ENCODE results near the gene RNF217.
A peak's percentile ranks its signal among the peaks of the same experiment; 100 is the strongest.
"Not testable (repeated sequence)": the region's sequence is repeated elsewhere in the genome, so short reads cannot be mapped to it uniquely, and the experiment has no call there.

RNF217 gene

DNA sequence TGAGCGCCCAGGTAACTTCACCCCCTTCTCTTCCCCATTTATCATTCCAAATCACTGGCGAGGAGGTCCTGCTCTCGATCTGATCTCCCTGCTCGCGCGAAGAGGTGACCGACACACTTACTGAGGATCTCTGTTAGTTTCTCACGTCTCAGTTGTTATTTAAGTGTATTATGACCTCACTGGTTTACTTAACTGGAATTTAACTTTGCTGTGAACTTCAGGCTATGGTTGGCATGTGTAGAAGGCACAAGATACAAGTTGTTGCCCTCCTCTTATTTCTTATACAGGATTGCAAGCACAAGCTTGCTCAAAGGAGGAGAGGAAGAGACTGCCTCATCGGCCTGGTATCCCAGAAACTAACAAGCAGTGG, 1.2 kb downstream of the RNF217 start:
- peak; percentile 61 to 75 for DNase-seq

DNA sequence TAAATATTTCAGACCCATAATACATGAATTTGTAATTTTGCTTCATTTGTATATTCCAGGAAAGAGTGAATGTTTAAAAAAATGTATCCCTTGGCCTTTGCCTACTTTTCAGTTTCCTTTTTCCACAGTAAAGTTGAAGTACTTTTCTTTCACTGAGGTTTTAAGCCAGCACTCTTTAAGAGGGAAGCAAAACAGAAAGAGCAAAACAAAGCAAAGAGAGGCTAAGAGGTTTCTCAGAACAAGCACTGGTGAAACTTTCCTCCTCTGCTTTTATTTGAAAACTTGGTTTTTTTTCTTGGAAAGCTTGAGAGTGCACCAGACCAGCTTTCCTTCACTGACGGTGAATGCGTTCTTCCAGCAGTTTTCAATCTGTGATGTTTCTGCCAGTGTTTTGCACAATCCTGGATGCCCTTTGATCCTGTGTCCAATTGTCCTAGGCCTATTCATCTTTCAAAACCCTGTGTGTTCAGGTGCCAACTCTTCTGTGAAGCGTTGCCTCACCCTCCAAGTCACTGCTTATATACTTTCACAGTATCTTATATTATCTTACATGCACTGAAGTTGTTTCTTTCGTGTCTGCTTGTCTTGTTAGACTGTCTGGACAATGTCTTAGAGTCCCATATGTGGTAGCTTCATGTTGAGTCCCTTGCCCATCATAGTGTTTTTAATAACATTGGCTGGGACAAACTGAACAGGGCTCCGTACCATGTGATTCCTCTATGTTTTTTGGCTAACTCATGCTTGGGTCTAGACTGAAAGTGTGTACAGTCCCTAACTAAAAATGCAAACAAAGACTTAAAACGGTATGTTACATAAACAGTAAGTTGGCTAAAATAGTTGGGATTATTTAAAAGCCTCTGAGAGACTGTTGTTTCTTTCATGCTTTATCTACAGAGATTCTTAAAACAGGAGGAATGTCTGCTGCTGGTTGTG, 1.9 kb downstream of the RNF217 start:
- peak; percentile 20 to 75 for DNase-seq

DNA sequence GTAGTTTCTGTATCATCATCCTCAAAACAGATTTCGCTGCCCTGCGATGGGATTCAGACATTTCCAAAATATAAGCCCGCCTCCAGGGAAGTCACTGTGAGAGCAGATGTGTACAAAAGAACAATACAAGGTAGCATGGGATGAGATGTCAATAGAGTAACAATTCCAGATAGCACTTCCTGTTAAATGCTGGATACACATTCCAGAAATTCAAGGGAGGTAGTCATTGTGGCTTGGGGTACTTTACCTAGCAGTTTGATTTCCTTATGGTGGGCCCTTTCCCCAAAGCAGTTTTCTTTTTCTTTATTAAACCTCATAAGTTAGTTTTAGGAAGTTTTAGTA, 2.5 kb downstream of the RNF217 start:
- DNase-seq, result no peak

DNA sequence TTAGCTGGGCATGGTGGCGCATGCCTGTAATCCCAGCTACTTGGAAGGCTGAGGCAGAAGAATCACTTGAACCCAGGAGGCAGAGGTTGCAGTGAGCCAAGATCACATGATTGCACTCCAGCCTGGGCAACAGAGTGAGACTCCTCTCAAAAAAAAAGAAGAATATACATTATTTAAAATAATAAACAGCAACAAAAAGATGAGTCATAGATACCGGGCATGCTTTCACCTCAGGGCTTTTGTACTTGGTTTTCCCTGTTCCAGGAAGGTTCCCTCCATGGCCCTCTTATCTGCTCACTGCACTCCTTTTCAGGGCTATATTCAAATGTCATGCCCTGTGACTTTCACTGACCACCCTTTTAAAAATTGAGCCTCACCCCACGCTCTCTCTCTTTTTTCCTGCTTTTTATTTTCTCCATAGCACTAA, 3.2 kb downstream of the RNF217 start:
- DNase-seq, result not testable (repeated sequence)

DNA sequence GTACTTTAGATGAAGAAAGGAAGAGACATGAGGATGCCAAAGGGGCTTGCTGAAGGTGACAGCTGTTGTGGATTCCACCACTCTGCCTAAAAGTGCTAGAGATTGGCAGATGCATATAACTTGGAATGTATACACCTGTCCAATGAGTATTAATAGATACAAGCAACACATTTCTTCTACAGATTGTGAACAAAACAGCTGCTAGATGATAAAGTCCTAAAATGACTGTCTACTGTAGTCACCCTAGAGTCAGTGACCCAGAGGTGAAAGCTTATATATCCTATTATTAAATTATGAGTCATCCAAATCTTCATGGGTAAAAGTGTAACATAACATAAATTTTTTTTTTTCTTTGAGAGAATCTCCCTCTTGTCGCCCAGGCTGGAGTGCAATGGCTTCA, 5.2 kb downstream of the RNF217 start:
- no peak for DNase-seq

DNA sequence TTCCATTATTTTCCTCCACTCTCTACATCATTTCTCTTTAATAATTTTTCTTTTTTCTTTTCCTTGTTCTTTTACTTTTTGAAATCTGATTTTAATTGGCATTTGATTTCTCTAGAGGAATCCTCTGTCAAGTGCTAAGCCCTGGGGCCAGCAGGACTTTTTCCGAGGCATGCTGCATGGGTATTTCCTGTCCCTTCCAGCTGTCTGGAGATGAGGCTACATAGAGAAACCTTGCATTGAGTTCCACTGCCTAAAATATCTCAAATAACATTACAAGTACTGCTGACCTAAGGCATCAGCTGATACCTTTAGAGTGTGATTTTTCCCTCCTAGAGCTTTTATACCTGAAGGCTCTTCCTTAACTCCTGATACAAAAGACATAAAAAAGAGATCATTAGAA, 6.2 kb downstream of the RNF217 start:
- no peak for DNase-seq

DNA sequence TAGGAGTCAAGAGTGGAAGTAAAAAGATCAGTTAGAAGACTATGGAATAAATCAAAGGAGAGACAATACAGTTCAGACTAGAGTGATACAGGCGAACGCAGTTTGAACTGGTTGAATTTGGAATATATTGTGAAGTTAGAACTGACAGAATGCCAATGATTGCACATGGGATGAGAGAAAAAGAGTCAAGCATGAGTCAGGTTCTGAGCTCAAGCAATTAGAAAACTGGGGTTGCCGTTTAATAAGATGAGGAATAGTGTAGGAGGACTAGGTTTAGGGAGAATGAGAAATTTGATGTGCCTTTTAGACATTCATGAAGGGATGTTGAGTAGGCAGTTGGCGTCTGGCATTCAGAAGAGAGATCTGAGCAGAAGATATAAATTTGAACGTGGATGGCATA, 8.0 kb downstream of the RNF217 start:
- DNase-seq, result no peak

DNA sequence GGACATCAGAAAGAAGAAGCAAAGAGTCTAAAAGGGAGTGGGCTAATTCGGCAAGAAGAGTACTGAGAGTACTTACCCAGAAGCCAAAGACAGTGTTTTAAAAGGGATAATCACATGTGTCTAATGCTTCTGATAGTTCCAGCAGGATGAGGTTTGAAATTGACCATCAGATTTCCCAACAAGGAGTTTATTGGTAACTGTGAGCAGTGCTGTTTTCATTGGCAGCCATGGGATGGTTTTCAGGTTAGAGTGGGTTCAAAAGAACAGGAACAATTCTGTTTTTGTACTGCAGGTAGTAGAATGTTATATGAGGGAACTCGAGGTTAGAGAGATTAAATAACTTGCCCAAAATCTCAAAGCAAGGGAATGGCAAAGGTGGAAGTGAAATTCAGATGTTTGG, 8.5 kb downstream of the RNF217 start:
- DNase-seq, result no peak

DNA sequence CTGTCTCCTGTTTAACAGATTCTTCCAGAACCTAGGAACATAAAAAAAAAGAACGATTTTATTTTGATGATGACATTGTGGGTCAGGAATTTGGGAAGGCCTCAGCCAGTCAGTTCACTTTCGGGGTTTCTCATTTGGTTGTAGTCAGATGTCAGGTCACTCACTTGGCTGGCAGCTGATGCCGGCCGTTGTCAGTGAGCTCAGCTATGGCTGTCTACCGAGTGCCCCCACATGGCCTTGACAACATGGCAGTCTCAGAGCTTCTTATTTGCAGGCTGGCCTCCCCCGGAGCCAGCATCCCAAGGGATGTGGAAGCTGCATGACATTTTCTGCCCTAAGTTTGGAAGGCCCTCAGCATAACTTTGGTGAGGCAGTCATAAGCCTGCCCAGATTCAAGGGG, 11.5 kb downstream of the RNF217 start:
- no peak for DNase-seq

DNA sequence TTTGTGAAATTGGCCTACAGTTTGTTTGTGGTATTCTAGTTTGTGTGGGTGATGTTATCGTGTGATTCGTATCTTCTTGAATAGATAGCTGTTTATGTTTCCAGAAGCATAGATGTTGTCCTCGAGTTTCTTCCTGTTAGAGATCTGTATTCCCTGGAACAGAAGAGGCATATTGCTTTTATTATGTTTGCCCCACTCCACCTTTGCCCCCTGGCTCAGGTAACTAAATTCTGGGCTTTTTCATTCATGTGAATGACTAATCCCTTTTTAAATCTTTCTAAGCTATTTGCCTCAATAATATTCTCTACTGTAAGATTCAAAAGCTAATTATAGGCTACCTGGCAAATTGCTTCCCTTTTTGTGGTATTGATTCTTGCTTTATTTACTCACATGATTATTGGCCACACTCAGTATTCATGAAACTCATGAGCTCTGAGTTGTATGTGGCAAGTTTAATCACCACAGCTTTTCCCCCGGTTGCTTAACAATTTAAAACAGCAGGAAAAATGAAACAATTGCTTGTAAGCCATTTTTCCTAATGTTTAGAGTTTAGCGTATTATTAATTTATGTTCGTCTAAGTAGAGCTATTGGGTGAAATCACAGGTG, 12.6 kb downstream of the RNF217 start:
- no peak for DNase-seq

DNA sequence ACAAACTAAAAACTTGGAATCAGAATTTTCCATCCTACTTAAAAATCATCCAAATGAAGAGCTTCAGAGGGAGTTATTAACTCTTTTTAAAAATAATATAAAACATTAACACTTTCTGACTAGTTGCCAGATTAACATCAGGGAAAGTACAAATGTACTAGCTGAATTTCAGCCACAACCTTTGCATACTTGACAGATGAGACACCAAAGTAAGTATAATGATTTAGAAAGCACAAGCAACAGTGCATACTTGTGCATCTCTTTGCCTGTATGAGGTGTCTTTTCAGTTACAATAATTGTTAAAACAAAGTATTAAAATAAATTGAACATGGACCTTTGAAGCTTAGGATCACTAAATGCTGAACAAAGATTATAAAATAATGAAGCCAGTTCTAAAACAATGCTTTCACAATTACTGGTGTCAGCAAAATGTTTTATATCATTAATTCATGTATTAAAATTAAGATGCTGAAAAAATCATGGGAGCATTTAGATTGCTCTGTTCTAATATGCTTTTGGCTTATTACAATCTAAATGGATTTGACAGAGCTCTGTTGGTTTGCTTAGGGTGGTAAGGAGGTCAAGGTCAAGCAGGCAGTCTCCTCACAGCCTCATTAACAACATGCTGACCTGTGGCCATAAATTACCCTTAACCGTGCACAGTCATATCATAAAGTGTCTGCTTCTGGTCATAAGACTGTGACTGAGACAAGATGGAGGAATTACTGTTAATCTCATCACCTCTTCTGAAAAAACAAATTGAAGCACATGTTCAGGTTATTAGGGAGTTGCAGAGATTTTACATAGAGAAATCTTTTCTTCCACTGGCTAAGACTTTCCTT, 15.1 kb downstream of the RNF217 start:
- no peak for DNase-seq

DNA sequence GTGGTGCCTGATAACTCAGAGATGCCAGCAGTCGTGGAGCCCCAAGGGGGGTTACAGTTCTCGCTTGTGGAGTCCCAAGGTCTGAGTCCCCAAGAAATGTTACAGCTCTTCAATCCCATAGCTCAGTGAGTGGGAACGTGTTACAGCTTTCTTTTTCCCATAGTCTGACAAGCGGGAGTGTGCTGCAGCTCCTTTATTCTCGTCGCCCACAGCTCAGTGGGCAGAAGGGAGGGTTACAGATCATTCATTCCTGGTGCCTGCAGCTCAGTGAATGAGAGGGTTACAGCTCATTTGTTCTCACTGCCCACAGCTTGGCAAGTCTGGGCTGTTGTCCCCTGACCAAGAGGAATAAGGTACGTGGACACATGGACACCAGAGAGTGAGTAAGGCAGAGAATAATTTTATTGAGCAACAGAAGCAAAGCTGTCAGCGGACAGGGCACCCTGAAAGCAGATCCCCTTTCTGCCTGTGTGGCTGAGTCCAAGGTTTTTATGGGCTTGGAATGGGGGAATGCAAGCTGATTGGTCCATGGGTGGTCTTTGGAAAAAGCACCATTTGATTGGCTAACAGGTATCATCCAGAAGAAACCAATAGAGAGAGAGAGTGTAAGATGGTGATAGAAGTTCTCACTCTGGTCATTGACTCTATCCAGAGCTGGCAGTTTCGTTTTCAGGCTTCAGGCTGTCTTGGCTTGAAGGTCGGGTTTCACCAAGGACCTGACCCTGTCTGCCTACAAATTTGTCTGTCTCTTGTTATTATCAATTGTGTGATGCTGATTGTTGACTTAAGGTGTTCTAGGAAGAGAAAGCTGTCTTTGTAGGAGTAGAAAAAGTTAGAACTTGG, 16.4 kb downstream of the RNF217 start:
- DNase-seq, result no peak

DNA sequence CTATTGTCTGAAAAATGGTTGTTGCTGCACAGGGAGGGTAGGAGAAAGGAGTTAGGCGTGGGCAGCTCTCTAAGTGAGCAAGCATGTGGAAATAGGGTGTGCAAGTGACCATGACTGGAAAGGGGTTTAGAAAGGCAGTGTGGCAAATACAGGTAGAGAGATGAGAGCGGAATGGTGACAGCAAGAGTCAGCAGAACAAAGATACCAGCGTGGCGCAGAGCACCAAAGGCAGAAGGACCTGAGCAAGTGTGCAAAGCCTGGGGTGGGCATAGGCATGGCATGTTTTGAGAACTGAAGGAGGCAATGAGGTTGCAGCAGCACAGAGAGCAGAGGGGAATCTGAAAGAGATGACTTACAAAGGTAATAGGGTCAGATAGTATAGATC, 17.0 kb downstream of the RNF217 start:
- DNase-seq, result no peak

DNA sequence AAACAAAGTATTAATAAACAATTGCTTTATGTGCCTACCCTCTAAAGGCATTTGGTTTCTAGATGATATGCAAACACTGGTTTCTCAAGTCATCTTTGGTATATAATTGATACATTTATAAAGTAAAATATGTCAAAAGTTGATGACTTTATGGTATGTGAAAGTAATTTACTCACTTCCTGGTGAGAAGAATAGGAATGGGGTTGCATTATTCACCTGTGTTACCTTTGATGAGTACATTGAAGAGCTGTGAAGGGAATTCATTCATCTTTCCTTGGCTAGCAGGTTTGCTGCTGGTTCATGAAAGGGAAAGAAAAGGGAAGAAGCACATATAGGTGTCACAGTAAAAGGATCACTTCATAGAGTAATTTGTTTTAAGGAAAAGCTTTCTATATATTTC, 20.4 kb downstream of the RNF217 start:
- DNase-seq, result no peak

DNA sequence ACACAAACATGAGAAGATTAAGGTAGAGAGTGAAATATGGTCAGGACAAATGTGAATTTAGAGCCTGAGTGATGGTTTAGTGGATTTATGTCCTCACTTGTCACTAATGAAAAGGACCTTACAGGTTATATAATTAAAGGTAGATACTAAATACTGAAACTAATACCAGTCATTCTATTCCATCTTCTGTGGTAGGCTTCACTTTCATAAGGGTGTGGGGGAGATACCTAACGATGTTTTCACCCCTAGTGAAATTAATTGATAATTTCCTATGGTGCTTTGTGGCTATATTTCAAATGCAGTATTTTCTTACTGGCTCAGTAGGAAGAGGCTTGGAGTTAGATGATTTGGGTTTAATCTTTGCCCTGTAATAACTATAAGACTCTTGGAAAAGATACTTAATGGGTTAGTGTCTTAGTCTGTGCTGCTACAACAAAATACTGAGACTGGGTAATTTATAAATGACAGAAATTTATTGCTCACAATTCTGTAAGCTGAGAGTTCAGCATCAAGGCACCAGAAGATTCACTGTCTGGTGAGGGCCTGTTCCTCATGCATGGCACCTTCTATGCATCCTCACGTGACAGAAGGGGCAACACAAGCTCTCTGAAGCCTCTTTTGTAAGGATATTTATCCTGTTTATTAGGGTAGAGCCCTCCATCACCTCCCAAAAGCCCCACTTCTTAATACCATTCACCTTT, 21.3 kb downstream of the RNF217 start:
- DNase-seq, result no peak

DNA sequence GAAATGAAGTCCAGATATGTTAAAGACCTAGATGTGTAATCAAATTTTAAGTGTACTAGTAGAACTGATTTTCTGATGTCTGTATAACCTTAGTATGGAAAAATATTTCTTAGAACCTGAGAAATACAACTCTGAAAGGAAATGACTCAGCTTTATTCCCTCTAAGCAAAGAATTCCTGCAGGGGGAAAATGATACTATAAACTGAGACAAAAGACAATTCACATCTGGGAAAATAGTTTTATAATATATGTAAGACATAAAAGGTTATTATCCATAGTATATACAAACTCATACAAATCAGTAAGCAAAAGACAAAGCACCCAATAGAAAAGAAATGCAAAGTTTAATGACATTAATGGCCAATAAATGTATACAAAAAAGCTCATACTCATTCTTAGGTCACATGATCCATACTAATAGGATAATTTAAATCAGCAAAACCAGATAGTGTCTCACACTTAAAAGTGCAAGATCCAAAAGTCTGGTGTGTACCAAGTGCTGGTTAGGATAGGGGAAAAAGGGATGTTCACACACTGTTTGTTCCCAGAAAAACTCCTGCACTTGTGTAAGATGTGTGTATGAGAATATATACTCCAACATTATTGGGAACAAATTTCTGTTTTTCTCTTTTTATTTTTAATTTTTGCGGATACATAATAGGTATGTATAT, 22.6 kb downstream of the RNF217 start:
- DNase-seq, result no peak

DNA sequence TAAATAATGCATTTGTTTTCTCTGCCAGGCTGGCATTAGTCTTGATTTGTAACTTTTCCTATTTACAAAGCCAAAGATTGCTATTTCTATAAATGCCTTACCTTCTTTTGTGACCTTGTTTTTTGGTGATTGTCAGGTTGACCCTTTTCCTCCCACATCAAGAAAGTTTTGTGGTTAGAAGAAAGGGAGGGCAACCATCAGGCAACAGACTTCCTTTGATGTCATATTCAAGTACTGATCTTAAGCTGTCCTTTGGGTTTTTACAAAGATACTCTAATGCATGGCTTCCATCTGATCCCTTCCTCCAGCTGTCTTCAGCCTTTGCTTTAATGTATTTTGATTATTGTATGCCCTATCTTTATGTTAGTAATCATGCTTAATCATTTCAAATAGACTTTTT, 23.9 kb downstream of the RNF217 start:
- no peak for DNase-seq

DNA sequence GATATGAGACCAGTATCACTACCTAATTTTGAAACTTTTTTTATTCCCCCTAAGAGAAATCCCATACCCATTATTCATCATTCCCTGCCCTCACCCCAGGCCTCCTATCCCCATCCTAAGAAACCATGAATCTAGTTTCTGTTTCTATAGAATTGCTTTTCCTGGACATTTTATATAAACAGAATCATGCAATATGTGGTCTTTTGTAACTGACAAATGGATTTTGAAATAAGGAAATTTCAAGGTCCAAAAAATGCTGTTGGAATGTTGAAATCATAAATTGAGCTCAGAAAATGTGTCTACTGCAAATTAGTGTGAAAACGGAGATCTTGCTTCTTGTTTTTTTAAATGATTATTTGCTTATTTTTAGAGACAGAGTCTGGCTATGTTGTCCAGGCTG, 25.1 kb downstream of the RNF217 start:
- DNase-seq, result no peak

DNA sequence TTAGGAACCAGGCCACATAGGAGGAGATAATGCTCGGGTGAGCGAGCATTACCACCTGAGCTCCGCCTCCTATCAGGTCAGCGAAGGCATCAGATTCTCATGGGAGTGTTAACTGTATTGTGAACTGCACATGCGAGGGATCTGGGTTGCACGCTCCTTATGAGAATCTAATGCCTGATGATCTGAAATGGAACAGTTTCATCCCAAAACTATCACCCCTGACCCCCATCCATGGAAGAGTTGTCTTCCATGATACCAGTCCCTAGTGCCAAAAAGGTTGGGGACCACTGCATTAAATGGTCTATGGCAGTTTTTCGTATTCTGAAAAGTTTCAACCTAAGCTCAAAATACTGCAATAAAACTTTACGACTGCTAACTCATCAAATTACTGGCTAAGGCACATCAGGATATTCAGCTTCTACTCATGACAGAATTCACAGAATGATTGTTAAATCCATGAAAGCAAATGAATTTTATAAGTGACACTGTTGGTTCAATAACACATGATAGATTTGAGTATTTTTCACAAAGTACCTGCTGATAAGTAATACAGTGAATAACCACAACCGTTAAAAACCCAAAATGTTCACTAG, 25.9 kb downstream of the RNF217 start:
- no peak for DNase-seq

DNA sequence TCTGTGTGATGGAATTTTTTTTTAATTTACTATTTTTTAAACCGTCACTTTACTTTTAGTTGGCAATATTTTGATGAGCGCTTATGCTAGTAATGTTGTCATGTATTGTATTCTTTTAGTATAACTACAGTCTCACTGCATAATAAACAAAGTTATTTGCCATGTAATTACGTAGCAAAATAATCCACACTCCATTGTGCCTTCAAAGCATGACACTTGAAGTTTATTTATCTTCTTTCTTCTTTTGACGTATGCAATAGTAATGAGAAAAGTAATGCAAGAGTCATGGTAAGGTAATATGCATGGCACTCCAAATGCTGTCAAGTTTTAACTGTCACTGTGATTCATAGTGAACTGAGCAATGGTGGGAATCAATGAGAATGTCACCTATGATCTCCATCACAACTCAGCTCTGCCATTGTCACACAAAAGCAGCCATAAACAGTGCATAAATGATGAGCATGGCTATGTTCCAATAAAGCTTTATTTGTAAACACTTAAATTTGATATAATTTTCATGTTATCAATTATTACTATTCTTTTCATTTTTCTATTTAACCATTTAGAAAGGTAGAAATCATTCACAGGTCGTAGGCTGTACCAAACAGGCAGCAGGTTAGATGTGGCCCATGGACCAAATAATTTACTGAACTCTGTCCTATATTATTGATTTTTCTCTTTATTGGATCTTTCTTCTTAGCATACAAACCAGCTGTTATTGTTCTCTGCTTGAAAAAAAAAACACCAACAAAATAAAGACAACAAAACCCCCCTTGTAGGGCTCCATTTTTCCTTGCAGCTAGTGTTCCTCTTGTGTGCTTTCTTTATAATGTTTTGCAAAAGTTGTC, 27.1 kb downstream of the RNF217 start:
- DNase-seq, result no peak
